SK-N-MC (cell line): Measurements from ENCODE around the gene DLGAP1.

ENCODE experiments used
- EZH2 ChIP-seq: fragments of 200-600 bp; sonication (generic); IDR thresholded peaks from one replicate; pipeline ENCODE4 v1.6.1; 2017; ENCODE audit warnings: antibody characterized with exemption
- POLR2AphosphoS5 ChIP-seq: IDR thresholded peaks from 2 replicates; pipeline ENCODE4 v1.6.1; 2012; ENCODE audit warnings: mild to moderate bottlenecking, low read depth, low read length, borderline replicate concordance

DNA sequence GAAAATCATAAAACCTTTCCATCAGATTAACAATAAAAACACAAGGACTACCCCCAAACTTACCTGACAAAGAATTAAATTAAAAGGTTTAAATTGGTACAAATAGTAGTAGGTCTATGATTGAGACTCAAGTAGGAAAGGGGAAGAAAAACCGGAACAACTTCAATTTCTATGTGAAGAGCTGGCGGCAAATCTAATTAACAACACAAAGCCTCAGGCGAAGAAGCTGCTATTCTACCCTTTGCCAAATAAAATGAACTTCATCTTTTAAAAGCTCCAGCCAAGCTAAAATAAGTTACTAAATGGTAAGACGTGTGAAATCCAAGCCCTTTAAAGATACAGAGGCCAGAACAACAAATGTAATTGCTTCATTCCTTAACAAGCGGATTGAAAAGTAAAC, 146.5 kb downstream of the DLGAP1 start:
- no peak for TF ChIP-seq POLR2AphosphoS5
- no peak for TF ChIP-seq EZH2
